ENCODE measurements around the gene CFH.
"Not testable (repeated sequence)": the region's sequence is repeated elsewhere in the genome, so short reads cannot be mapped to it uniquely, and the experiment has no call there.

The CFH gene

DNA sequence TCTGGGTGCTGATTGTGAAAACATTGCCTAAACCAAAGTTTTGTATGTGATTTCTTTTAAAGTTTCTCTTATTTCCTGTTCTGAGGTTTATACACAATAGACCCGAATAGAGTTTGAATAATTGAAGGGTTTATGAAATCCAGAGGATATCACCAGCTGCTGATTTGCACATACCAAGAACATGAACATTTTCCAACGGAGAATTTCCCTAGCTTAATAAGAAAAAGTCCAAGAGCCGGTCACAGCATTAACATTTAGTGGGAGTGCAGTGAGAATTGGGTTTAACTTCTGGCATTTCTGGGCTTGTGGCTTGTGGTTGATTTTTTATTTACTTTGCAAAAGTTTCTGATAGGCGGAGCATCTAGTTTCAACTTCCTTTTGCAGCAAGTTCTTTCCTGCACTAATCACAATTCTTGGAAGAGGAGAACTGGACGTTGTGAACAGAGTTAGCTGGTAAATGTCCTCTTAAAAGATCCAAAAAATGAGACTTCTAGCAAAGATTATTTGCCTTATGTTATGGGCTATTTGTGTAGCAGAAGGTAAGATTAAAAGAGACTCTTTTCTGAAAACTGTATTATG lies at the start of gene CFH:
Gene CFH, plus strand, starts transcription at position 407 of the 579 bp plus-strand sequence. Its CDS starts 75 bp downstream, at position 482.
- DNase-seq (ENCODE audit: low read depth, low spot score) = peak; percentile 92

- no peak for DNase-seq (ENCODE audit: low read depth, low spot score)
These were observed 48.2 kb upstream of the CFH start for GRCh38 chr1:196603651-196604050.

- DNase-seq (ENCODE audit: low read depth, low spot score) = no peak
These were observed 43.9 kb upstream of the CFH start for GRCh38 chr1:196607981-196608380.

DNA sequence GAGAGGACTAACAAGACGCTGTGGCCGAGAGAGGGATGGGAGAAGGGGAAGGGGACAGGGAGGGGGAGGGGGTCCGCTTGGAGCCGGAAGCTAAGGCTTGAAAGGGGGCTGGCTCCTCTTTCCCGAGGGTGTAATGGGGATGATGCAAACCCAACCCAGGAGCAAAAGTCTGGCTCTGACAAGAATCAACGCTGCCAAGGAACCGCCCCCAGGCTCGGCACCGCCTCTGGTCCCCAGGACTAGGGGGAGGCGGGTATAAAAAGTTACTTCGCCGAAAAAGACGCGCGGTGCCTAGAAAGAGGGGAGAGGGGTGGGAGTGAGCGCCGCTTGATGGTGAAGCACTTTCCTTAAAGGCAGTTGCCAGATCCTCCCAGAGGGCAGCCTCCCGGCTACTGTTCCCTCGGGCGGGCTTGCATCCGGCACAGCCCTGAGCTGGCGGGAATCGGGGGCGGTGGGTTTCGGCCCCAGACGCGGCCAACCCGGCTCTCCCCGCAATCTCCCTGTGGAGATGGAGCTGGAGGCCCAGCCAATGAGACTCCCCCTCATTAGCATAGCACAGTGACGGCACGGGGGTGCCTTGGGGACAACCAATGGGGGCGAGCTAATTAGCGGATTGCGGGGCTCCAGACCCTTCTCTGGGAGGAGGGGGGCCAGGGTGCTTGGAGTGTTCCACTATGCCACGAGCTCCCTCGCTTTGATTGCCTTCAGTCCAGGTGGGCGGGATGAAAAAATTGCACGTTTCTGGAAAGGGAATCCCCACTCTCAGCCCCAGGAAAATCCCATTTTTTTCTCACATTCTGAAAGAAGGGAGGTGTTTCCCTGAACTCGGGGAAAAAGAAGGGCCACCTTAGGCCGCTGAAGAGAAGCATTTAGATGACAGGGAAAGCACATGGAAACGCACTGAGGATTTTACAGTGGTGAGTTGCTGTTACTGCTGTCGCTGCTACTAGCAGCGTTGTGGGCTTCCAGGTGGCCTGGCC lies 43.2 kb upstream of the CFH start, which contains the start of gene KCNT2:
Gene KCNT2, minus strand, starts transcription at position 51 of the 980 bp plus-strand sequence. CDS start 131 bp downstream, outside the sequence.
- DNase-seq (ENCODE audit: low read depth, low spot score) = peak; percentile 82

DNA sequence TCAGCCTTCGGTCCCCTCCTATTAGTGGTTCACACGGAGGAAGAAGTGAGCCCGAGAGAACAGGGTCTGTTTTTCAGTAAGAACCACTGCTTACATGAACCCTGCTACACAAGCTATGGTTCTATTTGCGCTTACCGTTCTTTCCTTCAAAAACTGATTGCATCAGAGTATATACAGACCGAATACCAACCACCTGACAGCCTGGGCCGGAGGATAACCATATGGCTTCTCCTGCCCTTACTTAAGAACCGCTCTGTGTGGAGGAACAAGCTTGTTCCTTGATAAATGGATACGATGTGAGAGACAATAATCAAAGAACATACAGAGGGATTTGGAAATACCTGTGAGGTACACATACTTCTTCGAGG lies 42.5 kb upstream of the CFH start:
- DNase-seq (ENCODE audit: low read depth, low spot score) = no peak

GRCh38 chr1:196611873-196612272 lies 40.0 kb upstream of the CFH start:
- DNase-seq (ENCODE audit: low read depth, low spot score) = no peak

GRCh38 chr1:196619721-196620120 lies 32.1 kb upstream of the CFH start:
- DNase-seq (ENCODE audit: low read depth, low spot score) = no peak

DNA sequence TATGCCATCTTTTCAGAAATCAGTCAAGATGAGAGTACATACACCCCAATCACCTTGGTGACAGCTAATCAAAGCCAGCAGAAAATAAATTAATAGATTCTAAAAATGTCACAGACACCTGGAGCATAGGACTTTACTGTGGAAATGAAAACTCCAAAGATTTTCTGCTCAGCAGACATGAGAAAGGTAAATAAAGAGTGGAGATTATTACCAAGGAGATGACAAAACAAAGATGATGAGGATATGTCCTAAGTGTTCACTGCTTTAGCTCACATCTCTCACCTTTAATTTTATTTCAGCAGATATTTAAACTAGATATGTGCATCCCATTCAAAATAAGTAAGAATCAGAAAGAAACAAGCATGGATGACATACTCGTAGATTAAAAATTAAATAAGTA lies 28.8 kb upstream of the CFH start:
- no peak for DNase-seq (ENCODE audit: low read depth, low spot score)

- no peak for DNase-seq (ENCODE audit: low read depth, low spot score)
These were observed 23.0 kb upstream of the CFH start for GRCh38 chr1:196628838-196629237.

GRCh38 chr1:196637606-196638005 lies 14.2 kb upstream of the CFH start:
- DNase-seq (ENCODE audit: low read depth, low spot score) = no peak

- DNase-seq (ENCODE audit: low read depth, low spot score) = no peak
These were observed 13.4 kb upstream of the CFH start for GRCh38 chr1:196638466-196638865.

DNA sequence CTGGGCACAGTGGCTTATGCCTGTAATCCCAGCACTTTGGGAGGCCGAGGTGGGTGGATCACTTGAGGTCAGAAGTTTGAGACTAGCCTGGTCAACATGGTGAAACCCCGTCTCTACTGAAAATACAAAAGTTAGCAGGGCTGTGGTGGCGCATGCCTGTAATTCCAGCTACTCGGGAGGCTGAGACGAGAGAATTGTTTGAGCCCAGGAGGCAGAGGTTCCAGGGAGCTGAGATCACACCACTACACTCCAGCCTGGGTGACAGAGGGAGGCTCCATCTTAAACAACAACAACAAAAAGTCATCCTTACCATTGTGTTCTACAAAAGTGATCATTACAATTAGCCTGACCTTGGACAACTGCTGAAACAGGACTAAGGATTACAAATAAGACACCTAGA lies 12.6 kb upstream of the CFH start:
- not testable (repeated sequence) for DNase-seq (ENCODE audit: low read depth, low spot score)

DNA sequence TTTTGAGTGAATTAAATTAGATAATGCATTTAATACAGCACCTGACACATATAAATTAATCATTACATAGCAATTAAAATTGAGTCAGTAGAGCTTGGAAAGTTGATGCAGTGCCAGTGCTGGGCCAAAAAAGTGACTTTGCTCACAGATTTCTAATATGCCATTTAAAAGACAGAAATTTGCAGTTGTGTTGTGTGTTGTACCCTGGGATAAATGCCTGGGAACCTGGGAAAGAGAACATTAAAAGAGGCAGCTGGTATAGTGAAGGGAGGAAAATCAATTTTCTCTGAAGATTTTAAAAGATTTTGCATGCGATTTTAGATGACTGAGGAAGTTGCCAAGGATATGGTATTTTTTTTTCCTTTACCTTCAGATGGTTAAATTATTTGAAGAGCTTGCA lies 10.9 kb upstream of the CFH start:
- no peak for DNase-seq (ENCODE audit: low read depth, low spot score)

DNA sequence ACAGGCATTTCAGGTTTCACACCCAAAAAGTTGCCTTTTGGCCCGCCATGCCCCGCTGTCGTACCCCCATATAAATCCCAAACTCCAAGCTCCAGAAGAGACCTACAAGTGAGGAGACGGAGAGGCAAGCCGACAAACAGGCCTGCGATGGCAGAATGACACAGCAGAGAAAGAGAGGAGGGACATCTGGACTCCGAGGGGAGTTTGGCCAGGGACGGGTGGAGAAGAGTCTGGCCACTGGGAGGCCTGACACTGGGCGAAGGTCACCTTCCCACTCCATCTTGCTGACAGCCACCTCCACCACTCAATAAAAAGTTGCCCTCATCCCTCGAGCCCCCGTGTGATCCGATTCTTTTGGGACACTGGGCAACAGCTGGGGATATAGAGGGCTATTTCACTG lies 1.9 kb upstream of the CFH start:
- DNase-seq (ENCODE audit: low read depth, low spot score) = no peak

DNA sequence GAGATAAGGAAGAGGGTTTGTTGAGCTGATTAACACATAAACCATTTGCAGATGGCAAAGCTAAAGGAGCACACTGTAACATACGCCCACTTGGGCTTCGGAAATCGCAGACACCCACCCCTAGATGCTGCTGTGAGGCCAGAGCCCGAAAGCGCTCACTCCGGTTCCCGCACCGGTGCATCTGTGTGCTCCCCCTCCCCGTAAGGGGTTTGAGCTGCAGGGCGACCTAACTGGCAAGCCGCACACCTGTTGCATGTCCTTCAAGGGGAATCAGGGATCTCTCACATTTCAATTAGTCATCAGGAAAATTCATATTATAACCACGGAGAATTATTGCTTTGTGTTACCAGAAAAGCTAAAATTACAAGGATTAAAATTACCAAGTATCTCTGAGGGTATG lies 1.4 kb upstream of the CFH start:
- no peak for DNase-seq (ENCODE audit: low read depth, low spot score)

DNA sequence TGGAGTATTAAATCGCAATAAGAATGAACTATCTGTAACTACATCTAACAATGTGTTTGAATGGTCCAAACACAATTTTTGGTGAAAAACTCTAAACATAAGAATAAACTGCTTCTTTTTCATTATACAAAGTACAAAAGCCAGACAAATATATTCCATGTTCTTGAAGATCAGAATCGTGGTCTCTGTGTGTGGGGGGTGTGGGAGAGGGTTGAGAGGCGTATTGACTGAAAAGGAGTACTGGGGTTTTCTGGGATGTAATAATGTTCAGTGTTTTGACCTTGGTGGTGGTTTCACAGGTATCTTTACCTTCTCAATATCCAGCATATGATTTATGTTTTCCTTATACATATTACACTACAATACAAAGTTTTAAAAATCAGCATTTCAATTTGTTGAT lies 764 bp upstream of the CFH start:
- no peak for DNase-seq (ENCODE audit: low read depth, low spot score)

DNA sequence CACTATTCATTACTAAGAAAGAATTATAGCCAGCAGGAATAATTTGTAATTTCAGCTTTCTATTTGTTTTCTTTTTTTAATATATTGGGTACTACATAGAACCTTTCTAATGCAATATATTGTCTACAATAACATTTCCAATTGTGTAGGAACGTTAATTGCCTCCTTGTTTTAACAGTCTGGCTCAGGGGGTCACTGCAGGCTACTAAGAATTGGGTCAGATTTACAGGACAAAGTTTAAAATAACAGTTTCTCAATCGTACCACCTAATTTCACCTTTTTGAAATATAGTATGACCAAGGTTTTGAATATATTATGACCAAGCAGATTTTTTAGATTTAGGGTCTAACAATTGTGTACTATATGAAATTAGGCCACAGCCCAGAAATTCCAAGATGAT lies 2.4 kb downstream of the CFH start:
- DNase-seq (ENCODE audit: low read depth, low spot score) = no peak

DNA sequence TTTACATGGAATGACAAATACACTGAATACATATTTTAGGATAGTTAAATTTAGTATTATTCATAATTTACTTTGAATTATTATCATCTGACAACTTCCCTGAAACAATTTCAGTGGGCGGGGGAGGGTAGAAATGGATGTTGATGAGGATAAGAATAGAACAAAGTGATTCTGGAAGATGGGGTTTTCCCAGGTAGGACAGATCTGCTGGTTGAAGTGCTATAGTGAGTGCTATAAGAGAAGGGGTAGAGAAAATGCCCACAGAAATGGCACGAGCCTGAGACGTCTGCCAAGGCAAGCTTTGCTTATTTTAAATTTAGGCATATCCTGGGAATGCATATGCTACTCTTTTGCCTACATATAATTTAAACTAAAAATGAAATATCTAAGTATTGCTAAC lies 3.2 kb downstream of the CFH start:
- no peak for DNase-seq (ENCODE audit: low read depth, low spot score)

DNA sequence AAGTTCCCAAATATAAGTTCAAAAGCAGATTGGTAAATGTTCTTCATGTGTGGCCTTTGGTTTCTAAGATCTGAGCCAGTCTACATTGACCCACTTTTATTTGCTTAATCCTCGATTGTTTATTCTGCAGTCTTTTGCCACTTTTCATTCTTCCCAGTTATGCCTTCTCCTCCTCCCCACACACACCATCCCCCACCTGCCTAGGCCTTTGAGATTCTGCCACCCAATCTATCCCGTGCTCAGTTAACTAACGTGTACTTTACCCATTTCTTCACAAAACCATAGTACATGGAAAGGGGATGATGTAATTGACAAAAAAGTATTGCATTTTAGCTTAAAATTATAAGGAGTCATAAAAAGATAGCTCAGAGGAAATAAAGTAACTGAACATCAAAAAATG lies 3.7 kb downstream of the CFH start:
- no peak for DNase-seq (ENCODE audit: low read depth, low spot score)

- no peak for DNase-seq (ENCODE audit: low read depth, low spot score)
These were observed 7.6 kb downstream of the CFH start for GRCh38 chr1:196659471-196659870.

DNA sequence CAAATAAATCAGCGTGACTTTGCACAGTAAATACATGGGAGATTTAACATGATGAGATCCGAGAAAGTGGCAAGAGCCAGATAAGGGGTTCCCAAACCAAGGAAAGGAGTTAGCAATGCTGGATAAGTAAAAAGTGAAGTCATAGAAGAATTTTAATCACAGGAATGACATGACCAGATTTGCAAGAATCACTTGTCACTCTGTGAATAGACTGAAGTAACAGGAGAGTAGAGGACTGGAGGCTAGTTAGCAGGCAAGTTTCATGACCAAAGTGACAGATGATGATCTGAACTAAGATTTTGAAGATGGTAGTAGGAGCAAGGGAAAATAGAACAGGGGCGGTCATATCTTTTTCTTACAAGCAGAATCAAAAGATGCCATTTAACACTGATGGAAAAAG lies 8.4 kb downstream of the CFH start:
- no peak for DNase-seq (ENCODE audit: low read depth, low spot score)

- peak; percentile 47 for DNase-seq (ENCODE audit: low read depth, low spot score)
These were observed 9.0 kb downstream of the CFH start for GRCh38 chr1:196660852-196661251.

DNA sequence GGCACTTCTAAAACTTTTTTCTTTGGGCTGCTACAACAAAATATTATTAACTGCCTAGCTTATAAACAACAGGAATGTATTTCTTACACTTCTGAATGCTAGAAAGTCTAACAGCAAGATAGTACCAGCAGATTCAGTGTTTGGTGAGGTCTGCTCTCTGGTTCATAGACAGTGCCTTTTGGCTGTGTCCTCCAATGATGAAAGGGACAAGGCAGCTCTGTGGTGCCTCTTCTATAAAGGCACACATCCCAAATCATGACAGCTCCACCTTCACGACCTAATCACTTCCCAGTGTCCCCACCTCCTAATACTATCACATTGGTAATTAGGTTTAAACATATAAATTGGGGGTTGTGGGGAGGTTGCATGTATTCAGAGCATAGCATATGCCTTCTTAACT lies 9.5 kb downstream of the CFH start:
- DNase-seq (ENCODE audit: low read depth, low spot score) = no peak
